NCI-H1930 (cell line): ENCODE measurements around the gene GAK.
"Not testable (repeated sequence)": the region's sequence is repeated elsewhere in the genome, so short reads cannot be mapped to it uniquely, and the experiment has no call there.

Experiments
- DNase-seq, 2 experiments: peaks; one replicate each; lab custom pipeline; 2025; lab: John Stamatoyannopoulos, UW

Gene GAK

DNA sequence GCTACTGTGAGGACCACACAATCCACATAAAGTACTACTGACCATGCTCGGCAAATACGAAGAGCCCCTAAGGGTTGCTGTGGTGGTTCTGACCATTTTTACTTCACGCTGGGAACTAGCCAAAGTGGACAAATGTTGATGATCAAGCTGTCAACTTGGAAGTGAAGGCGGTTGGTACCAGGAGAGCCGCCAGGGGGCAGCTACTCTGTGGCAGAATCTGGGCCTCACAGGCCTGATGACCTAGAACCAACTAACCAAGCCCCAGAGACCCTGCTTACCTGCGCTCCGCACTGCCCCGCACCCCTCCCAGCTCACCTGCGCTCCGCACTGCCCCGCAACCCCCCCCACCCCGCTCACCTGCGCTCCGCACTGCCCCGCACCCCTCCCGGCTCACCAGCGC is 5.6 kb downstream of the GAK start:
- DNase-seq = peak in 1 of 2 experiments; percentile 11

DNA sequence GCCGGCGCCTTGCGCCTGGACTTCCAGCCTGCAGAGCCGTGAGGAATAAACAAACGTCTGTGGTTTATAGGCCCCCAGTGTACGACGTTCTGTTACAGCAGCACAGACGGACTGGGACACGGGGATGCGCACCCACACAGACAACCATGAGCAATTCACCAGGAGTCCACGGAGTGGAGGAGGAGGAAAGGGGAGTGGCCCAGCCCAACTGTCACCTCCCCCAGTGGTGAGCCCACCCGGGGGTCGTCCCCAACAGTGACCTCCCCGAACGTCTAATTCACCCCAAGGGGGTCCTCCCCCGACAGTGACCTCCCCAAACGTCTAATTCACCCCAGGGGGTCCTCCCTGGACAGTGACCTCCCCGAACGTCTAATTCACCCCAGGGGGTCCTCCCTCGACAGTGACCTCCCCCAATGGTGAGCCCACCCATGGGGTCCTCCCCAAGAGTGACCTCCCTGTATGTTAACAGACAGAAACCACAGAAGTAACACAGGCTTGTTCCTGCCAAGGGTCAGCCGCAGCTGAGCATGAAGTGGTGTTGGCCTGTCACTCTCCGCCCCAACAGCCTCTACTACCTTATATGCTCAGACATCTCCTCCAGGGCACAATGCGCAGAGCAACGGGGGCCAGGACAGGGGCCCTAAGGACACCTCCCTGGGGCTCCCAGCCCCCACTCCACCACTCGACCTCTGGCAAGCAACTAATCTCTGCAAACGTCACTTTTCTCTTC is 6.2 kb downstream of the GAK start:
- no peak for DNase-seq

DNA sequence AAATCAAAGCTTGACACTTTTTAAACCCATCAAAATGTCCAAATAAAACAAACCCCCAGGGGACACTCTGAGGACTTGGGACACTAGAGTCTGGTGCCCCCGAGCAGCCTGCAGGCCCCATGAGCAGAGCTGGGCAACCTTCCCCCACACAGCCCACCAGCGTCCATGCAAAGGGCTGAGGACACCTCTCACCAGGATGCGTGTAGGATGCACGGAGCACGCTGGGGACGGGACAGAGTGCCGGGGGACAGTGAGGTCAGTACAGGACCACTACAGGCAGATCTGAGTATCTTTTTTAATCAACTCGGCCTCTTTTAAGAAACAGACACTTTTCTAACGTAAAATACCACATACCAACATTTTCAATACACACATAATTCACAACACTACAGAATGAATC is 6.9 kb downstream of the GAK start:
- no peak for DNase-seq

DNA sequence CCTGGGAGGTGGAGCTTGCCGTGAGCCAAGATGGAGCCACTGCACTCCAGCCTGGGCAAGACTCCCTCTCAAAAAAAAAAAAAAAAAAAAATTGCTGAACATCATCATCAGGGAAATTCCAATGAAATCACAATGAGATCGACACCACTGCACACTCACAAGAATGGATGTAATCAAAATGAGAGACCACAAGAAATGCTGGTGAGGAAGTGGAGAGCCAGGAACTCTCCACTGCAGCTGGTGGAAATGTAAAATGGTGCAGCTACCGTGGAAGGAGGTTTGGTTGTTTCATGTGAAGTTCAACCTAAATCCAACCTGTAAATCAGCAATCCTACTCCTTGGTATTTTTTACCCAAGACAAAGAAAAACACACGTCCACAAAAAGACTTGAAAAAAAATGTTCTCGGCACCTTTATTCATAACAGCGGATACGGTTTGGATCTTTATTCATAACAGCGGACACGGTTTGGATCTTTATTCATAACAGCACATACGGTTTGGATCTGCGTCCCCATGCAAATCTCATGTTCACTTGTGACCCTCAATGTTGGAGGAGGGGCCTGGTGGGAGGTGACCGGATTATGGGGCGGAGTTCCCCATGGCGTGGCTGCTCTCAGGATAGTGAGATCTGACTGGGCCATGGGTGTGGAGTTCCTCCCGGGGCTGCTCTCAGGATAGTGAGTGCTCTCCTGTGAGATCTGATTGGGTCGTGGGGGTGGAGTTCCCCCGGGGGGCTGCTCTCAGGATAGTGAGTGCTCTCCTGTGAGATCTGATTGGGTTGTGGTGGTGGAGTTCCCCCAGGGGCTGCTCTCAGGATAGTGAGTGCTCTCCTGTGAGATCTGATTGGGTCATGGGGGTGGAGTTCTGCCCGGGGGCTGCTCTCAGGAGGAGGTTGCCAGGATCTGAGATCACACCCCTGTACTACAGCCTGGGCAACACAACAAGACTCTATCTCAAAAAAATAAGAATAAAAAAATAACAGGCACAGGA is 7.7 kb downstream of the GAK start:
- no peak for DNase-seq

DNA sequence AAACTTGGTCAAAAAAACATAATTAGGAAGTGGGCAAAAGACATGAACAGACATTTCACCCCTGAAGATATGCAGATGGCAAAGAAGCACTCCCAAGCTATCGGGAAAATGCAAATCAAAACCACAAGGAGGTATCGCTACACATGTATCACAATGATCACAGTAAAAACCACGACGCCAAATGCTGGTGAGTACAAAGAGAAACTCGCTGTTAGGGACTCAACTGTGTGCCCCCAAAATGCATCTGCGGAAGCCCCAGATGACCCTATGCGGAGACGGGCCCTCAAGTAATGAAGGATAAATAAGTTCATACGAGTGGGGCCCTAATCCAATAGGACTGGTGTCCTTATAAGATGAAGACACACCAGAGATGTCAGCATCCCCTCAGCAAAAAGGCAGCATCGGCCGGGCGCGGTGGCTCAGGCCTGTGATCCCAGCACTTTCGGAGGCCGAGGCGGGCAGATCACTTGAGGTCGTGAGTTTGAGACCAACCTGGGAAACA is 10.2 kb downstream of the GAK start:
- DNase-seq = no peak

DNA sequence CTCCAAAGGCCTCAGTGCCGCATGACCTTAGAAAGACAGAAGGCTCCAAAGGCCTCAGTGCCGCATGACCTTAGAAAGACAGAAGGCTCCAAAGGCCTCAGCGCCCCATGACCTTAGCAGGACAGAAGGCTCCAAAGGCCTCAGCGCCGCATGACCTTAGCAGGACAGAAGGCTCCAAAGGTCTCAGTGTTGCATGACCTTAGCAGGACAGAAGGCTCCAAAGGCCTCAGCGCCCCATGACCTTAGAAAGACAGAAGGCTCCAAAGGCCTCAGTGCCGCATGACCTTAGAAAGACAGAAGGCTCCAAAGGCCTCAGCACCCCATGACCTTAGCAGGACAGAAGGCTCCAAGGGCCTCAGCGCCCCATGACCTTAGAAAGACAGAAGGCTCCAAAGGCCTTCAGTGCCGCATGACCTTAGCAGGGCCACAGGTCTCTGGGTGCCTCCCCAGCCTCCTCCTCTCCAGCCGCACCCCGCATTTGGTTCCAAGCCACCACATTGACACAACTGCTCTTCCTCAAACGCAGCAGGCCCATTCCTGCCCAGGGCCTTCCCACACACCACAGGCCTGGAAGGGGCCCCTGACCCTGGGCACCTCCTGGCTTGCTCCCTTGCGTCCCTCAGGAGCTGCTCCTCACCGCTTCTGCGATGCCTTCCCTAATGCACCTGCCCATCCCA is 13.0 kb downstream of the GAK start:
- DNase-seq = not testable (repeated sequence)

DNA sequence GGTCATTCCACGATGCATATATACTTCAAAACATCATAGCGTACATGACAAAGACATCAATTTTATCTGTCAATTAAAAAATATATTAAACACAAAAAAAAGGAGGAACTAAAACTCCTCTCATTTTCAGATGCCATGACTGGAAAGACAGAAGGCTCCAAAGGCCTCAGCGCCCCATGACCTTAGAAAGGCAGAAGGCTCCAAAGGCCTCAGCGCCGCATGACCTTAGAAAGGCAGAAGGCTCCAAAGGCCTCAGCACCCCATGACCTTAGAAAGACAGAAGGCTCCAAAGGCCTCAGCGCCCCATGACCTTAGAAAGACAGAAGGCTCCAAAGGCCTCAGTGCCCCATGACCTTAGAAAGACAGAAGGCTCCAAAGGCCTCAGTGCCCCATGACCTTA is 13.5 kb downstream of the GAK start:
- not testable (repeated sequence) for DNase-seq

DNA sequence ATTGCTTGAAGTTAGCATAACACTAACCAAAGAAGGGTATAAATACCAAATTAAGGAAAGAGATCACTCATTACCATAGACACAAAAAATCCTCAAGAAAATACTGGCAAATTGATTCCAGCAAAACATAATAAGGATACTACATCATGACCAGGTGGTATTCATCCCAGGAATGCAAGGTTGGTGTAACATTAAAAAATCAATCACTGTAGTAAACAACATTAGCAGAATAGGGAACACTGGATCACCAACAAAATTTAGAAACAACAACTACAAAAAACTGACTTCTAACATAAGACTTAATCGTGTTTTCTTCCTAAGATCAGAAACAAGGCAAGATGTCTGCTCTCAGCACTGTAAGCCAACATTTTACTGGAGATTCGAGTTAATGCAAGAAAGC is 14.1 kb downstream of the GAK start:
- DNase-seq = no peak

DNA sequence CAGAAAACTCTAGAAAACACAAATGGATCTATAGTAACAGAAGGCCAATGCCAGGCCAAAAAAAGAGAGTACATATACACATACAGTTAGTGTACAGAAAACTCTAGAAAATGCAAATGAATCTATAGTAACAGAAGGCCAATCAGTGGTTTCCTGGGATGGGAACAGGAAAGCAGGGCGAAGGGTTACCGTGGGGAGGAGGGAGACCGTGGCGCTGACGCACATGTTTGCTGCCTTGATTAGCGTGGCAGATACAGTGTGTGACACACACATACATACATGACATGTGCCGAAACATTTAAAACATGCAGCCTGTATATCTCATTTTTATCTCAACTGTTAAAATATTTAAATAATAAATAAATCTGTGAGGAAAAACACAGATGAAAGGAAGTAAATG is 14.7 kb downstream of the GAK start:
- DNase-seq = no peak

DNA sequence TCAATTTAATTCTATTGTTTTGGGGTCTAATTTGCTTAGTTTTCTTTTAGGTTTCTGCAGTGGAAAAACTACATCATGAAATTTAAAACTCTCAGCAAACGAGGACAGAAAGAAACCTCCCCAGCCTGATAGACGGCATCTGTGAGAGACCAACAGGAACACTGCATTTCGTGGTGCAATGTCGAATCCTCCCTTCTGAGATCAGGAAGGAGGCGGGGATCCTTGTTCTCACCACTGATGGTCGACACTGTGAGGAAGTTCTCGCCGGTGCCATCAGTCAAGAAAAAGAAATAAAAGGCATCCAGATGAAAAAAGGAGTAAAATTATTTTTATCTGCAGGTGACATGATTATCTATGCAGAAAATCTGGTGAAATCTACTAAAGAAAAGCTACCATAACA is 16.5 kb downstream of the GAK start:
- DNase-seq = no peak

DNA sequence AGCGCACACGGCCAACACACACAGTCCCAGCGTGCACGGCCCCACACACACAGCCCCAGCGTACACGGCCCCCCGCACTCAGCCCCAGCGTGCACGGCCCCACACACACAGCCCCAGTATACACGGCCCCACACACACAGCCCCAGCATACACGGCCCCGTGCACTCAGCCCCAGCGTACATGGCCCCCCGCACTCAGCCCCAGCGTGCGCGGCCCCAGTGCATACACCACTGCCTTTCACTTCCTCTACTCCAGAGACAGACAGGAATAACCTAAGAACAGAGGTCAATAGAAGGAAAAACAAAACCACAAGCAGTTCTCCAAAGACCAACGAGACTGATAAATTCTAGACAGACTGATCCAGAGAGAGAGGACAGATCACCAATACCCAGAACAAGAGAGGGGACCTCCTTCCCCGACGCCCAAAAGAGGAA is 17.1 kb downstream of the GAK start:
- DNase-seq = no peak

DNA sequence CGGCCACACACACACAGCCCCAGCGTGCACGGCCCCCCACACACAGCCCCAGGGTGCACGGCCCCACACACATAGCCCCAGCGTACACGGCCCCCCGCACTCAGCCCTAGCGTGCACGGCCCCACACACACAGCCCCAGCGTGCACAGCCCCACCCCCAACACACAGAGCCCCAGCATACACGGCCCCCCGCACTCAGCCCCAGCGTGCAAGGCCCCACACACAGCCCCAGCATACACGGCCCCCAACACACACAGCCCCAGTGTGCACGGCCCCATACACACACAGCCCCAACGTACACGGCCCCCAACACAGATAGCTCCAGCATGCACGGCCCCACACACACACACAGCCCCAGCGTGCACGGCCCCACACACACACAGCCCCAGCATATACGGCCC is 17.6 kb downstream of the GAK start:
- DNase-seq = no peak

DNA sequence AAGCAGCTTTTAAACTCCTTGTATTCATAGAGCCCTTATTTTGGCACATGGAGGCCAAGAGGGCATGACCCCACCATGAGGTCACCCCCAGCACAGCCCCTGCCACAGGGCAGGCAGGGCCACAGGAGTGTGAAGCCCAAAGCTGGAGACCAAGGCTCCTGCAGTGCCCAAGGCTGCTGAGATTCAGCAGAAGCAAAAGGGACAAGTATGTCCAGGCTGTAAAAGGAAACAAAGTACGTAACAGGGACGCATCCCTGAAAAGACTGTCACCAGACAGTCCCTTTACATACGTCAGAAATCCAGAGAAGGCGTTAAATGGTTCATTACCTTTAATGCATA is 18.9 kb downstream of the GAK start:
- DNase-seq = no peak

DNA sequence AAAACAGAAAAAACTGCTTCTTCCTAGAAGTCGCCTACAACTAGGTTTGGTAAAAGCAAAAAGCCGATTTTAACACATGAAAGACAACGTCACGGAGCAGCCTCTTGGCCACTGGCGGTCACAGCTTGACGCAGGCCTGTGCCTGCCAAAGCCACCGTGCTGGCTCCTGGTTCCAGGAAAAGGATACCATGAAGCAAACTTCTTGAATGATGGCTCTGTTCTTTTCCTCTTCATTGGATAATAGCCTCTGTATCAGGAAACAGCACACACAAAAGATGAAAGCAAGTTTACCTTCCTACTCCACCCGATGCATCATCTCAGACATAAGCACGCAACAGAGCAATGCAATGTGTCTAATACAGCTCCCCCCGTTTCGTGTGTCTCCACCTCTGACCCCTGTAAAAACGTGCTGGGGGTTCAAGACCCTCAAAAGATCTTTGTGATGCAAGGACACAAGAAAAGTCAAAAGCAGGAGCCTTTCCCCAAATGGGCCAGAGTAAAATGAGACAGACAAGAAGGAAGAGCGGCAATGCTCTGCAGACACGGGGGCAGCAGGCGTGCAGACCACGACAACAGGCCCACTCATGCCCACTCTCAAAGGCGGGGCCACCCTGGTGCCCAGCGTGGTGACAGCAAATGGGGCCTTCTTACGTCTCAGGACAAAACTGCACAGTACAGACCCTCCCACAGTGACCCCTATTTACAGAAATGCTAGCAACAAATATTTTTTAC is 19.4 kb downstream of the GAK start:
- no peak for DNase-seq

DNA sequence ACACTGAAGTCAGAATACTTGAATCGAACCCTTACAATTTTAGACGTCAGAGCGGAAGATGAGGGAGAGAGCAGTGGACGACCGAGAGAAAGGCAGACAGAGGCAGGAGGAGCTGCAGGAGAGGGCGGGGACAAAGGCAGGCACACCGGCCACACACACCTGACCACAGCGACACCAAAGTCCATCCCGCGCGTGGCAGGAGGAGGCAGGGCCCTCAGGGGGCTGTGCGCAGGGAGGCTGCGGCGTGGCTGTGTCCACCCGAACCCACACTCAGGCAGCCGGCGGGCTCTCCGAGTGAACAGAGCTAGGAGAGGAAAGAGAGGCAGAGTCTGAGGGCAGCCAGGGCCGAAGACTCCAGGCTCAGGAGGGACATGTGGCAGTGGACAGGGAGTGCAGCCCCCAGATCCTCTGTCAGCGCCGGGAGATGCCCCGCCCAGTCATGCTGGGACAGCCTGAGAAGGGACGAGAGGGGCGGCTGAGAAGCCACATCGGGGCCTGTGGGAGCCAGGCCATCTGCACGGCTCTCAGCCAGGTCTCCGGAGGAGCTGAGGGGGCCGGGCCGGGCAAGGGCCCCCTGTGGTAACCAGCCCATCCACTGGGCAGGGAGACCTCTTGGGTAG is 20.1 kb downstream of the GAK start:
- no peak for DNase-seq

DNA sequence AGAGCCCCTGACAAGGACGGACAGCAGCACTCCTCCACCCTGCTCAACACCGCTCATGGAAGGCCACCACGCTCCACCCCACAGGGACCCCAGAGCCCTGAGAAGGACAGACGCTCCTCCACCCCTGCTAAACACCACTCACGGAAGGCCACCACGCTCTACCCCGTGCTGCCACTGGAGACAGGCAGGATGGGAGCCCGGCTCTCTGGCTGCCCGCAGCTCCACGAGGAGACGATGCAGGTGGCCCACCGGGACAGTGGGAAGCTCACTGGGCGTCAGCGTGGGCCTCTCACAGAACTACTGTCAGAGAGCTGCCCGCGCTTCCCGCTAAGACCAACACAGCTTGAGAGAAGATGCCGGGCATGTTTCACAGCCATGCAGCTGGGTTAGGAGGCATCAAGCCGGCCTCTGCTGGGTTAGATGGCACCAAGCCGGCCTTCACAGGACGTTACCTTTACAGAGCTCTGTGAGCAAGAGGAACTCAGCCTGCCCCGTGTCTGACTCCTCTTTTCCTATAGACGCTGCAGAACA is 20.8 kb downstream of the GAK start:
- DNase-seq = no peak

DNA sequence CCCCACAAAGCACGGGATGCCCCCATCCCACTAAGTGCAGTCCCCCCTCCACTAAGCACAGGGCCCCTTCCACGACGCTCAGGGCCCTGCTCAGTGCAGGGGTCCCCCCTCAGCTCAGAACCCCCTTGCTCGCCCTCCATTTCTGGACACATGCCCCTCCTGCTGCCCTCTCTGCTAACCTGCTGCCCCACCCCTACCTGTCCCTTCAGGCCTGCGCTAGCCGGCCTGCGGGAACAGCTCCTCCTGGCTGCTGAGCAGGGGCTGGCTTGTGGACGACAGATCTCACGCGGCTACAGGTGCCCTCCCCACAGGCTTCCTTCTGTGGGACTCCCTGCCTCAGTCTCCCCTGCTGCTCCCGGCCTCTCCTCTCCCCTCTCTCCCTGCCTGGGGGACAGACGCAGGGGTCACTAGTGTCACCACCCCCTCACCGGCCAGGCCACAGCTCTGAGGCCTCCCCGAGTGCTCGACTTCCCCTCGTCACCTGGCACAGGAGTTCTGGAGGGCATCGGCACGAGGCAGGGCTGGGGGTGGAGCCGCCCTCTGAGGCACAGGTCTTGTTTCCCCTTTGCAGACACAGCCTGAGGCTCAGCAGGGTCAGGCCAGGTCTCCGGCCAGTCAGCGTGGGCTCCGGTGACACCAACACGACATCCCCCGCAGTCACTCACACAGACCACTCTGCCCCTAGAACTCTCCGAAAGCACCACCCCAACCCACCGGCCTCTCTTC is 21.6 kb downstream of the GAK start:
- DNase-seq = no peak

DNA sequence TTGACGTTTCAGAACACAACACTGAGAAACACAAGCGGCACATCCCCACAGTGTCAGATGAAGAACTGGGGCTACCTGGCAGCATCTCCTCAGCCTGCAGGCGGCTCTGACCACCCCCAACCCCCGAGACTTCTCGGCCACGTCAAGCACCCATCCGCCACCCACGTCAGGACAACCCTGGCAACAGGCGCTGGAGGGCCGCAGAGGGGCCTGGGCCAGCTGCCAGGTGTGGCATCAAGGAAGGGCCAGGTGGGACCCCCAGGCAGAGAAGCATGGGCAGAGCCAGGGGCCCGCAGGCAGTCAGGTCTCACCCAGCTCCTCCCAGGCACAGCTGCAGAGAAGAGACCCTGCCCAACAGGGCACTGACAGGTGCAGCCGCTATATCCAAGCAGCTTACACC is 22.3 kb downstream of the GAK start:
- no peak for DNase-seq

DNA sequence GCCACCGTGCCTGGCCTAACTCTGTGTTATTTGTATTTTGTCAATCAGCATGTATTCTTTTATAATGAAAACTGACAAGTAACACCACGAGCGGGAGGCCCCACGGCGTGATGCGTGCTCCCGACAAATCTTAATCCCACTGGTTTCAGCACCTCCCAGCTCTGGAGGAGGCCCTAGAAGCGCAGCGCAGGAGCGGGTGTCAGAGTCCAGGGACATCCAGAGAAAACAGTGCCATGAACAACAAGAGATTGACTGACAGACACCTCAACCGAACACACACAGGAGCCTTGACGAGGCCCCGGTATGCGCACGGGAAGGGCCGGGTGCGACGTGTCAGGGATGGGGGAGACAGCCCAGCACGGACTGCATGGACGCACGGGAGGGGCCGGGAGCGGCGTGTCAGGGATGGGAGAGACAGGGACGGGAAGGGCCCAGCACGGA is 23.0 kb downstream of the GAK start:
- DNase-seq = no peak

DNA sequence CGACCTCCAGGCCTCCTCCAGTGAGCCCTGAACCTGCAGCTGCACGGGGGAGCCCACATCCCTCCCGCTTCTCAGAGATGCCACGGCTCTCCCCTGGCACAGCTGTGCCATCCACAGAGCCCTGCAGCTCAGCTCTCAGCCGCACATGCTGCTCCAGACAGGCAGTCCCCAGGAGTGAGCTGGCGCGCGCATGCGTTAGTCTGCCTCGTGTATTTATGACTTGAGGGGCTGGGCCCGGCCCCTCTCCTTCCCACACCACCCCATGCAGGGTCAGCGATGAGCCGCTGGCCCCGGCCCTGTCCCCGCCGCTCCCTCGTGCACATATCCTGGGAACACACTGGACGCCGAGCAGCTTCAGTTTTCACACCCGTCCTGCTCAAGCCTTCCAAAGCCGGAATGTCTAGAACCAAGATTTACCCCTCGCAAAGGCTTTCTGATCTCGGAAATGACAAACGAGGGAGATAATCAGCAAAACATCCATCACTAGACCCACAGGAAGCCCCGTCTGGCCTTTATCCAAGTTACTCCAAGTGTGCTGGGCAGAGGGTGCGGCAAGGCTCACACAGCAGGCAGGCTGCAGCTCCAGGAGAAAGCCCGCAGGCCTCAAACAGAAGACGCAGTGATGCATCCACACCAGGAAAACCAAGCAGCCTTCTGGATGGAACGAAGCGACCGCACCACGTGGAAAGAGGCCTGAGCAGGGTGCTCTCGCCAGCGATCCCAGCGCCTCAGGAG is 24.3 kb downstream of the GAK start:
- no peak for DNase-seq
